ENCODE measurements around the gene CLOCK.

The CLOCK gene

GRCh38 chr4:55380576-55380975 lies 166.1 kb downstream of the CLOCK start:
- no peak for DNase-seq (ENCODE audit: low read depth)

GRCh38 chr4:55378617-55379467 lies 167.9 kb downstream of the CLOCK start:
- DNase-seq (ENCODE audit: low read depth) = no peak

All from activated T-helper 1 cell treated with Interleukin-2 at 50 U/mL for 16 hours (primary cell).